IPS-11a (cell line): Measurements from ENCODE around the gene SYTL3.

Experiments
- H3K4me3 ChIP-seq: one replicate; pipeline ENCODE4 v1.5.1; 2013; ENCODE audit warnings: low read depth, low read length, control low read depth

Gene SYTL3

GRCh38 chr6:158717341-158718330 lies 67.8 kb downstream of the SYTL3 start:
- no peak overlapping the region for H3K4me3 ChIP-seq

- no peak overlapping the region for H3K4me3 ChIP-seq
Observed at GRCh38 chr6:158718461-158719046, 68.7 kb downstream of the SYTL3 start.

GRCh38 chr6:158722176-158722729 lies 72.4 kb downstream of the SYTL3 start:
- H3K4me3 ChIP-seq = no peak overlapping the region

- H3K4me3 ChIP-seq = no peak overlapping the region
Observed at GRCh38 chr6:158725704-158726103, 75.8 kb downstream of the SYTL3 start.

GRCh38 chr6:158729906-158730540 lies 80.2 kb downstream of the SYTL3 start:
- no peak overlapping the region for H3K4me3 ChIP-seq

- no peak overlapping the region for H3K4me3 ChIP-seq
Observed at GRCh38 chr6:158730541-158730907, 80.7 kb downstream of the SYTL3 start.

- no peak overlapping the region for H3K4me3 ChIP-seq
Observed at GRCh38 chr6:158735009-158735408, 85.2 kb downstream of the SYTL3 start.

- no peak overlapping the region for H3K4me3 ChIP-seq
Observed at GRCh38 chr6:158737082-158737709, 87.3 kb downstream of the SYTL3 start.

GRCh38 chr6:158737710-158738615 lies 88.1 kb downstream of the SYTL3 start:
- no peak overlapping the region for H3K4me3 ChIP-seq

- no peak overlapping the region for H3K4me3 ChIP-seq
Observed at GRCh38 chr6:158739673-158740072, 89.8 kb downstream of the SYTL3 start.

GRCh38 chr6:158743033-158743651 lies 93.3 kb downstream of the SYTL3 start:
- H3K4me3 ChIP-seq = no peak overlapping the region

- no peak overlapping the region for H3K4me3 ChIP-seq
Observed at GRCh38 chr6:158744986-158745430, 95.2 kb downstream of the SYTL3 start.

GRCh38 chr6:158751224-158751623 lies 101.4 kb downstream of the SYTL3 start:
- no peak overlapping the region for H3K4me3 ChIP-seq

- H3K4me3 ChIP-seq = no peak overlapping the region
Observed at GRCh38 chr6:158751921-158752320, 102.1 kb downstream of the SYTL3 start.

- H3K4me3 ChIP-seq = no peak overlapping the region
Observed at GRCh38 chr6:158752613-158753012, 102.8 kb downstream of the SYTL3 start.

- no peak overlapping the region for H3K4me3 ChIP-seq
Observed at GRCh38 chr6:158753811-158754210, 104.0 kb downstream of the SYTL3 start.

GRCh38 chr6:158754738-158755137 lies 104.9 kb downstream of the SYTL3 start:
- no peak overlapping the region for H3K4me3 ChIP-seq

GRCh38 chr6:158755636-158756035 lies 105.8 kb downstream of the SYTL3 start:
- H3K4me3 ChIP-seq = no peak overlapping the region

- no peak overlapping the region for H3K4me3 ChIP-seq
Observed at GRCh38 chr6:158756126-158756525, 106.3 kb downstream of the SYTL3 start.
